K562 (cell line): Measurements from ENCODE around the gene PDZK1IP1. TPM values are rescaled to one million over a fixed set of nuclear protein-coding genes. Genes with fewer than 3 reads are reported as not detected.

ENCODE experiments used
- GTF2A2 ChIP-seq: IDR thresholded peaks from 2 replicates; pipeline ENCODE4 v1.6.1; 2016; ENCODE audit warnings: mild to moderate bottlenecking, missing genetic modification characterization, missing compliant biosample characterization
- NCOA1 ChIP-seq: fragments of 450-650 bp; IDR thresholded peaks from 2 replicates; pipeline ENCODE4 v1.6.1; 2016; ENCODE audit warnings: low read depth
- PHF21A ChIP-seq: fragments of 450-650 bp; IDR thresholded peaks from 2 replicates; pipeline ENCODE4 v1.6.1; 2017; ENCODE audit warnings: low read depth, borderline replicate concordance
- RERE ChIP-seq: sonication (generic); formaldehyde crosslinking; IDR thresholded peaks from 2 replicates; pipeline ENCODE4 v1.8.0; 2023; ENCODE audit warnings: missing genetic modification reagents, mild to moderate bottlenecking, borderline replicate concordance
- ZKSCAN3 ChIP-seq: fragments of 250-450 bp; sonication (Bioruptor Pico); IDR thresholded peaks from 2 replicates; pipeline ENCODE4 v1.4.0; 2020
- polyA plus RNA-seq, 8 experiments: library from polyadenylated mRNA; depleted of rRNA in 4 of 8; stranded (reverse) in 5 of 8; unstranded in 3 of 8; fragments of >200 nt; fragmentation: Nextera tagmentation in 2 of 8; fragmentation: Illumina TruSeq in 1 of 8; extraction: Ambion mirVana in 2 of 8; extraction: Trizol in 1 of 8; gene quantifications; 2 replicates each; pipeline versions ENCODE4 v1.2.1 to v1.2.3, GENCODE V29; 2011 to 2014; ENCODE audit warnings: inconsistent platforms in 1 of 8, missing spikeins in 1 of 8
- total RNA-seq, 7 experiments: library from RNA; depleted of rRNA in 6 of 7; stranded (reverse); fragments of >200 nt in 6 of 7; fragmentation: Illumina TruSeq in 2 of 7; extraction: Trizol in 2 of 7; gene quantifications; 2 replicates each; pipeline versions ENCODE4 v1.2.1 to v1.2.3, GENCODE V29; 2011 to 2021; ENCODE audit warnings: low replicate concordance in 1 of 7
- TF ChIP-seq, protein P1 (sequence below), 2 experiments: fragments of 450-650 bp in 1 of 2; sonication (generic) in 1 of 2; formaldehyde crosslinking in 1 of 2; IDR thresholded peaks in 1 of 2; conservative IDR thresholded peaks in 1 of 2; 2 replicates each; pipeline versions ENCODE4 v1.6.1 to v1.8.1; 2016 to 2023; ENCODE audit warnings: mild to moderate bottlenecking in 2 of 2, moderate library complexity in 2 of 2, inconsistent platforms in 1 of 2, missing genetic modification reagents in 1 of 2
- TF ChIP-seq, protein P2 (sequence below): fragments of 450-650 bp; IDR thresholded peaks from 2 replicates; pipeline ENCODE4 v1.6.1; 2017; ENCODE audit warnings: antibody characterized with exemption
- TF ChIP-seq, protein P3 (sequence below), 2 experiments: fragments of 450-650 bp; IDR thresholded peaks; 2 replicates each; pipeline ENCODE4 v1.6.1; 2016; ENCODE audit warnings: mild to moderate bottlenecking in 2 of 2, borderline replicate concordance in 1 of 2, low read depth in 1 of 2, moderate library complexity in 1 of 2

PDZK1IP1 gene
- total and polyA plus RNA-seq, 9 of the 15 experiments (the other 6 are each of a cell fraction or from before 2014, with no cell fraction given), result 0.17 to 0.68 (median 0.53) TPM; not detected in 2

DNA sequence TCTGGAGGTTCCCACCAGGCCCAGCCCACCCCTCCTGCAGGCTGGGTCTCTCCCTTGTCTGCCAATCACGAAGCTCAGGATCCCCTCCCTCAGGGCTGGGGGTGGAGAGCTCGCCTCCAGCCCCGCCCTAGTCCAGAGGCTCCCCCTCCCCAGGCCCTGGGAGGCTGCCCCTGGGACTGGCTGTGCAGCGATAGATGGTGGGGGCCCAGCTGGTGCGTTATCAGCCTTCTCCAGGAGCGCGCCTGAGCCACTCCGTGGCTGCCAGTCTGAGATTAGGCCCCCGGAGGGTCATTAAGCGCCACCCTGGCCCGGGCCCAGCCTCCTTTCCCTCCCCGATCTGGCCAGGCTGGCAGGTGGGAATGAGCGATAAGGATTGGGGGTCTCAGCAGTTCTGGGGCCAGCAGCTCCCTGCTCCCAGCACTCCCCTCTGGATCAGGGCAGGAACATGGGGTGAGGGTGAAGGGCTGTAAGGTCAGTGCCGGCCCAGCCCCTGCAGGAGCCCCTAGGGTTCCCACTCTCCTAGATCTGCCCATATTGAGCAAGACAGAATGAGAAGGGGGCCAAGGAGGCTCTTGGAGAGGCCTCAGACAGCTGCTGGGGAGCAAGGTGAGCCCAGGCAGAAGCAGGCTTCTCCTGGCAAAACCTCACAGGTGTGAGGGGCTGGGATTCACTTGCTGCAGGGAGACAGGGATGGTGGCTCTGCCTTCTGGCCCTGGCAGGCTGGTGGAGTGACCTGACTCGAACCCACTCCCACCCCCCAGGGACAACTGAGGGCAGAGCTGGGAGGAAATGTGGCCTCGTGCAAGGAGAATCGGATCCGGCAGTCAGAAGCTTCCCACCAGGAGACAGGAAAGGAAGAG lies 8.5 kb downstream of the PDZK1IP1 start (continued):
- peak; percentile 97; the same call in 1 of the 2 replicates for TF ChIP-seq RERE (CRISPR knock-in tag)
- TF ChIP-seq, protein P1, sequence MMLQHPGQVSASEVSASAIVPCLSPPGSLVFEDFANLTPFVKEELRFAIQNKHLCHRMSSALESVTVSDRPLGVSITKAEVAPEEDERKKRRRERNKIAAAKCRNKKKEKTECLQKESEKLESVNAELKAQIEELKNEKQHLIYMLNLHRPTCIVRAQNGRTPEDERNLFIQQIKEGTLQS (IDR thresholded peaks at IDR 0.05), result peak; percentile 75
- TF ChIP-seq, protein P1 (CRISPR knock-in tag; conservative IDR thresholded peaks at IDR 0.05), result no peak
- peak; percentile 12; the same call in 1 of the 2 replicates for TF ChIP-seq ZKSCAN3
- TF ChIP-seq NCOA1, result peak; percentile 99
- TF ChIP-seq, protein P2, sequence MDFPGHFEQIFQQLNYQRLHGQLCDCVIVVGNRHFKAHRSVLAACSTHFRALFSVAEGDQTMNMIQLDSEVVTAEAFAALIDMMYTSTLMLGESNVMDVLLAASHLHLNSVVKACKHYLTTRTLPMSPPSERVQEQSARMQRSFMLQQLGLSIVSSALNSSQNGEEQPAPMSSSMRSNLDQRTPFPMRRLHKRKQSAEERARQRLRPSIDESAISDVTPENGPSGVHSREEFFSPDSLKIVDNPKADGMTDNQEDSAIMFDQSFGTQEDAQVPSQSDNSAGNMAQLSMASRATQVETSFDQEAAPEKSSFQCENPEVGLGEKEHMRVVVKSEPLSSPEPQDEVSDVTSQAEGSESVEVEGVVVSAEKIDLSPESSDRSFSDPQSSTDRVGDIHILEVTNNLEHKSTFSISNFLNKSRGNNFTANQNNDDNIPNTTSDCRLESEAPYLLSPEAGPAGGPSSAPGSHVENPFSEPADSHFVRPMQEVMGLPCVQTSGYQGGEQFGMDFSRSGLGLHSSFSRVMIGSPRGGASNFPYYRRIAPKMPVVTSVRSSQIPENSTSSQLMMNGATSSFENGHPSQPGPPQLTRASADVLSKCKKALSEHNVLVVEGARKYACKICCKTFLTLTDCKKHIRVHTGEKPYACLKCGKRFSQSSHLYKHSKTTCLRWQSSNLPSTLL, result peak; percentile 71
- TF ChIP-seq, protein P3, sequence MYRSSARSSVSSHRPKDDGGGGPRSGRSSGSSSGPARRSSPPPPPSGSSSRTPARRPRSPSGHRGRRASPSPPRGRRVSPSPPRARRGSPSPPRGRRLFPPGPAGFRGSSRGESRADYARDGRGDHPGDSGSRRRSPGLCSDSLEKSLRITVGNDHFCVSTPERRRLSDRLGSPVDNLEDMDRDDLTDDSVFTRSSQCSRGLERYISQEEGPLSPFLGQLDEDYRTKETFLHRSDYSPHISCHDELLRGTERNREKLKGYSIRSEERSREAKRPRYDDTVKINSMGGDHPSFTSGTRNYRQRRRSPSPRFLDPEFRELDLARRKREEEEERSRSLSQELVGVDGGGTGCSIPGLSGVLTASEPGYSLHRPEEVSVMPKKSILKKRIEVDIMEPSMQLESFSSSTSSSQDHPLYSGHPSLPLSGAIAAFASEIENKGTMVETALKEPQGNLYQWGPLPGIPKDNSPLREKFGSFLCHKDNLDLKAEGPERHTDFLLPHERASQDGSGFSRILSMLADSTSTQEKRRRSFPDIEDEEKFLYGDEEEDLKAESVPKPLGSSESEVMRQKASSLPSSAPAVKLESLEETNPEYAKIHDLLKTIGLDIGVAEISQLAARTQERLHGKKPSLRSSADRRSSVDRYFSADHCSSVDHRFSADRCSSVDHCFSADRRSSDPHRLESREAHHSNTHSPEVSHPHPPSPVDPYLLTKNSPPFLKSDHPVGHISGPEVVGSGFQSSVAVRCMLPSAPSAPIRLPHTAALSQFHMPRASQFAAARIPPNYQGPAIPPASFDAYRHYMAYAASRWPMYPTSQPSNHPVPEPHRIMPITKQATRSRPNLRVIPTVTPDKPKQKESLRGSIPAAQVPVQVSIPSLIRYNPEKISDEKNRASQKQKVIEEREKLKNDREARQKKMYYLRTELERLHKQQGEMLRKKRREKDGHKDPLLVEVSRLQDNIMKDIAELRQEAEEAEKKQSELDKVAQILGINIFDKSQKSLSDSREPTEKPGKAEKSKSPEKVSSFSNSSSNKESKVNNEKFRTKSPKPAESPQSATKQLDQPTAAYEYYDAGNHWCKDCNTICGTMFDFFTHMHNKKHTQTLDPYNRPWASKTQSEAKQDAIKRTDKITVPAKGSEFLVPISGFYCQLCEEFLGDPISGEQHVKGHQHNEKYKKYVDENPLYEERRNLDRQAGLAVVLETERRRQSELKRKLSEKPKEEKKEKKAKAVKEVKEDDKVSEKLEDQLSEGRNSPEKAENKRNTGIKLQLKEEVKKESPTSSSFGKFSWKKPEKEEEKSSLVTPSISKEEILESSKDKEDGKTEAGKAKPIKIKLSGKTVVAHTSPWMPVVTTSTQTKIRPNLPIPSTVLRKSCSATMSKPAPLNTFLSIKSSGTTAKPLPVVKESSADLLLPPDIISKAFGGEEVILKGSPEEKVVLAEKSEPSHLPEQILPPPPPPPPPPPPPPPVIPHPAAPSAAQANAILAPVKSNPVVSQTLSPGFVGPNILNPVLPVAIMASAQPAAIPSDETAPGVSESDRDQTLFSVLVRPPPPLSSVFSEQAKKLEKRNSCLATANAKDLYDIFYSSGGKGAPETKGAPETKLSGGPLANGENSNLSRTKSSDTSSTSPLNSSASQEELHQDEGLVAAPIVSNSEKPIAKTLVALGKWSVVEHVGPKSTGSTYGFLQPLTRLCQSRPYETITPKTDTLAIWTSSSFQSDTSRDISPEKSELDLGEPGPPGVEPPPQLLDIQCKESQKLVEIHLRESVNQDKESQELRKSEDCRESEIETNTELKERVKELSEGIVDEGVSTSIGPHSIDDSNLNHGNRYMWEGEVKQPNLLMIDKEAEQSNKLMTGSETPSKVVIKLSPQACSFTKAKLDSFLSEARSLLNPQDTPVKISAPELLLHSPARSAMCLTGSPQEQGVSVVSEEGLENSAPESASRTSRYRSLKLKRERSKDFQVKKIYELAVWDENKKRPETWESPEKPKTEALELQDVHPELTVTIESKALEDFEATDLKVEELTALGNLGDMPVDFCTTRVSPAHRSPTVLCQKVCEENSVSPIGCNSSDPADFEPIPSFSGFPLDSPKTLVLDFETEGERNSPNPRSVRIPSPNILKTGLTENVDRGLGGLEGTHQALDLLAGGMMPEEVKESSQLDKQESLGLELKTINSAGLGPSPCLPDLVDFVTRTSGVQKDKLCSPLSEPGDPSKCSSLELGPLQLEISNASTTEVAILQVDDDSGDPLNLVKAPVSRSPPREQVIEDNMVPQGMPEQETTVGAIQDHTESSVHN (IDR thresholded peaks at IDR 0.05; ENCODE audit: borderline replicate concordance in 1 of 2, low read depth in 1 of 2), result peak in 1 of 2 experiments; percentile 92; a peak in 2 of 4 replicates
- no peak for TF ChIP-seq GTF2A2 (tag)
- TF ChIP-seq PHF21A, result peak; percentile 92
